Endothelial cell of umbilical vein (primary cell): ENCODE data around the gene PCDHGC3. TPM values are rescaled to one million over a fixed set of nuclear protein-coding genes. Genes with fewer than 3 reads are reported as not detected.

ENCODE experiments used
- BruUV-seq: library from RNA; stranded (reverse); fragments of 400-500 nt; replicated peaks from 2 replicates; lab custom pipeline; 2021; lab: Mats Ljungman, UMichigan
- CTCF ChIA-PET: fragments of 300-600, 350-600 bp; sonication (Branson Sonifier 250); formaldehyde crosslinking; loops from one replicate; lab custom pipeline; 2021; ENCODE audit warnings: antibody characterized with exemption, inconsistent platforms; lab: Charles Lee
- POLR2A ChIA-PET: fragments of 300-600, 350-600 bp; sonication (Branson Sonifier 250); formaldehyde crosslinking; loops from one replicate; lab custom pipeline; 2021; ENCODE audit warnings: antibody characterized with exemption, inconsistent platforms; lab: Charles Lee
- DNase-seq: peaks from one replicate; pipeline ENCODE4 v3.0.0-alpha.2; 2011; ENCODE audit warnings: low read depth, low spot score
- FAIRE-seq: peaks from 2 replicates; lab custom pipeline; 2011; peaks lifted over from hg19 to GRCh38; lab: Jason Lieb, UNC
- H2AFZ ChIP-seq: 2 replicates; pipeline ENCODE4 v1.6.0; 2012; ENCODE audit warnings: low read depth, low read length, control low read depth, inconsistent platforms
- H3K27ac ChIP-seq: 2 replicates; pipeline ENCODE4 v1.5.1; 2011; ENCODE audit warnings: low read depth, mild to moderate bottlenecking, control low read depth, low read length, moderate library complexity; ENCODE audit not compliant: insufficient read depth
- H3K27me3 ChIP-seq, 2 experiments: 2 replicates each; pipeline versions ENCODE4 v1.6.0 to v1.6.1; 2011; ENCODE audit warnings: low read length in 2 of 2, mixed read lengths in 1 of 2; ENCODE audit not compliant: control insufficient read depth in 2 of 2, insufficient read depth in 2 of 2
- H3K36me3 ChIP-seq, 2 experiments: 2 replicates in 1 of 2; 3 replicates in 1 of 2; pipeline ENCODE4 v1.5.1; 2011; ENCODE audit warnings: low read length in 2 of 2, mild to moderate bottlenecking in 1 of 2, moderate library complexity in 1 of 2; ENCODE audit not compliant: control insufficient read depth in 2 of 2, insufficient read depth in 2 of 2; ENCODE audit errors: extremely low read depth in 1 of 2
- H3K4me1 ChIP-seq: 3 replicates; pipeline ENCODE4 v1.5.1; 2011; ENCODE audit warnings: mild to moderate bottlenecking, low read length; ENCODE audit not compliant: control insufficient read depth, insufficient read depth; ENCODE audit errors: extremely low read depth
- H3K4me2 ChIP-seq: 2 replicates; pipeline ENCODE4 v1.6.1; 2011; ENCODE audit warnings: low read length, control low read depth, mixed read lengths; ENCODE audit not compliant: insufficient read depth
- H3K4me3 ChIP-seq, 3 experiments: fragments of 200-600 bp in 1 of 3; sonication (generic), shearing (Covaris generic) in 1 of 3; replicated peaks in 1 of 3; 2 replicates each; pipeline ENCODE4 v1.5.1; 2011 to 2016; ENCODE audit warnings: control low read depth in 3 of 3, low read length in 3 of 3, mild to moderate bottlenecking in 2 of 3, inconsistent platforms in 1 of 3, low read depth in 1 of 3, moderate library complexity in 1 of 3; ENCODE audit not compliant: insufficient read depth in 1 of 3
- H3K79me2 ChIP-seq: 2 replicates; pipeline ENCODE4 v1.6.0; 2012; ENCODE audit warnings: low read length, inconsistent platforms; ENCODE audit not compliant: control insufficient read depth, insufficient read depth
- H3K9ac ChIP-seq: replicated peaks from 2 replicates; pipeline ENCODE3; 2011; ENCODE audit warnings: low read length, control low read depth; ENCODE audit not compliant: insufficient read depth; ENCODE audit errors: extremely low read depth
- H3K9me1 ChIP-seq: replicated peaks from 3 replicates; pipeline ENCODE4 v1.6.0; 2011; ENCODE audit warnings: mild to moderate bottlenecking, low read length; ENCODE audit not compliant: control insufficient read depth, insufficient read depth; ENCODE audit errors: extremely low read depth
- H3K9me3 ChIP-seq: replicated peaks from 2 replicates; pipeline ENCODE4 v1.5.1; 2012; ENCODE audit warnings: low read length, inconsistent platforms; ENCODE audit not compliant: control insufficient read depth, insufficient read depth
- H4K20me1 ChIP-seq: replicated peaks from 2 replicates; pipeline ENCODE3; 2011; ENCODE audit warnings: mild to moderate bottlenecking, low read length; ENCODE audit not compliant: control insufficient read depth, insufficient read depth; ENCODE audit errors: extremely low read depth
- CTCF ChIP-seq, 2 donors: IDR thresholded peaks; 1 replicate in 1 of 2; 2 replicates in 1 of 2; pipeline ENCODE4 v1.5.1; 2011; ENCODE audit warnings: low read length in 2 of 2, mild to moderate bottlenecking in 2 of 2, moderate library complexity in 2 of 2, control low read depth in 1 of 2, inconsistent platforms in 1 of 2, low read depth in 1 of 2; ENCODE audit not compliant: insufficient read depth in 1 of 2; ENCODE audit errors: extremely low read depth in 1 of 2
- EZH2 ChIP-seq: IDR thresholded peaks from 2 replicates; pipeline ENCODE4 v1.6.1; 2012; ENCODE audit warnings: borderline replicate concordance, low read depth, mild to moderate bottlenecking, moderate library complexity, low read length, inconsistent platforms; ENCODE audit not compliant: severe bottlenecking
- FOS ChIP-seq: IDR thresholded peaks from 2 replicates; pipeline ENCODE4 v1.6.1; 2011; ENCODE audit warnings: mild to moderate bottlenecking, low read length, moderate library complexity, borderline replicate concordance; ENCODE audit not compliant: insufficient read depth
- GATA2 ChIP-seq: IDR thresholded peaks from 2 replicates; pipeline ENCODE4 v1.7.0; 2011; ENCODE audit warnings: low read depth, mild to moderate bottlenecking, moderate library complexity, mixed read lengths, low read length; ENCODE audit not compliant: insufficient read length, insufficient read depth
- JUN ChIP-seq: IDR thresholded peaks from 2 replicates; pipeline ENCODE4 v1.6.1; 2011; ENCODE audit warnings: borderline replicate concordance, low read depth; ENCODE audit not compliant: insufficient read length, insufficient read depth
- MAX ChIP-seq: IDR thresholded peaks from 2 replicates; pipeline ENCODE4 v1.6.1; 2011; ENCODE audit not compliant: insufficient read depth, insufficient read length
- MYC ChIP-seq: IDR thresholded peaks from one replicate; pipeline ENCODE4 v1.6.1; 2011; ENCODE audit warnings: mild to moderate bottlenecking, low read depth, low read length
- POLR2A ChIP-seq: IDR thresholded peaks from 2 replicates; pipeline ENCODE4 v1.6.1; 2012; ENCODE audit warnings: low read depth, mild to moderate bottlenecking, control low read depth, low read length
- POLR2AphosphoS5 ChIP-seq: IDR thresholded peaks from 2 replicates; pipeline ENCODE4 v1.6.1; 2012; ENCODE audit warnings: low read depth, mild to moderate bottlenecking, control low read depth, low read length, moderate library complexity; ENCODE audit not compliant: insufficient read depth
- dilution Hi-C: fragments of 300-500 bp; cut with MboI; formaldehyde crosslinking; loops from one replicate; pipeline ENCODE4 v1.15.0; 2019; ENCODE audit warnings: low sequenced_read_pairs; ENCODE audit not compliant: extremely low pct_ligation_motif_present
- intact Hi-C: fragments of 100-400 bp; cut with micrococcal nuclease; formaldehyde crosslinking; loops from one replicate; pipeline ENCODE4 v1.10.0; 2022
- polyA plus RNA-seq, 4 experiments: library from polyadenylated mRNA; depleted of rRNA in 3 of 4; stranded (reverse) in 3 of 4; unstranded in 1 of 4; fragments of >200 nt; gene quantifications; 2 replicates each; pipeline versions ENCODE4 v1.2.1 to v1.2.3, GENCODE V29; 2011 to 2012; ENCODE audit warnings: missing spikeins in 1 of 4
- total RNA-seq: library from RNA; stranded (reverse); gene quantifications from 2 replicates; pipeline ENCODE4 v1.2.3, GENCODE V29; 2021

PCDHGC3 gene
- total and polyA plus RNA-seq, 2 donors (not counting 3 experiments of a cell fraction or from before 2014, with no cell fraction given): 9.2 to 36.1 TPM

- Histone ChIP-seq H3K36me3 (no peaks in the 10 kb centered on the region), H3K27ac (no peak overlapping the region), H3K4me1 (peaks cover 7% of the 10 kb centered on the region), H3K4me2 (peak overlapping the region; percentile 82), H3K9ac (no peak overlapping the region), H3K9me1 (no peaks in the 10 kb centered on the region), H4K20me1 (no peaks in the 10 kb centered on the region), H3K79me2 (no peaks in the 10 kb centered on the region), H3K9me3 (no peaks in the 10 kb centered on the region), H3K27me3 (peaks cover 0 to 5% of the 10 kb centered on the region in 2 experiments), H3K4me3 (peak overlapping the region in 2 of 3 experiments; percentile 50 to 70), H2AFZ (no peak overlapping the region)
- no peak for TF ChIP-seq MAX
- TF ChIP-seq EZH2: peak; percentile 58
- FAIRE-seq: no peak
- dilution Hi-C loops (no loop called here), intact Hi-C loops (loop anchor here (2.0 kb wide), 1 partner anchor 56 kb away; the partner anchor contains the start of gene PCDHGA11)
- BruUV-seq: no TSS peak
- POLR2A ChIA-PET: interaction anchor here (0.9 kb wide), 1 partner anchor 81 kb away, joined by 3 read pairs; no protein-coding TSS in a partner anchor
- no peak for DNase-seq
- CTCF ChIA-PET: interaction anchor here (0.8 to 3.4 kb wide), 14 partner anchors 8 to 87 kb away, joined by 4 to 66 read pairs (median 12); partner anchors contain the start of genes PCDHGA11, PCDHGA12, PCDHGB6 and PCDHGB7
Observed at GRCh38 chr5:141477044-141477575, 1.3 kb downstream of the PCDHGC3 start.

GRCh38 chr5:141477815-141478214, 2.0 kb downstream of the PCDHGC3 start:
- Histone ChIP-seq H3K4me1 (peaks cover 7% of the 10 kb centered on the region), H3K9ac (no peak overlapping the region), H3K4me2 (no peak overlapping the region), H4K20me1 (no peaks in the 10 kb centered on the region), H3K4me3 (no peak overlapping the region), H3K36me3 (no peaks in the 10 kb centered on the region), H3K9me3 (no peaks in the 10 kb centered on the region), H3K79me2 (no peaks in the 10 kb centered on the region), H3K27me3 (peaks cover 0 to 5% of the 10 kb centered on the region in 2 experiments), H3K27ac (no peak overlapping the region), H2AFZ (no peak overlapping the region), H3K9me1 (no peaks in the 10 kb centered on the region)
- ChIA-PET CTCF (interaction anchor here (0.6 to 3.4 kb wide), 4 partner anchors 36 to 80 kb away, joined by 3 to 64 read pairs (median 5); partner anchors contain the start of gene PCDHGA12), POLR2A (no interaction called here)
- dilution Hi-C loops: no loop called here
- no TSS peak for BruUV-seq
- TF ChIP-seq MAX (no peak), POLR2AphosphoS5 (no peak), JUN (no peak), EZH2 (no peak), CTCF (IDR thresholded peaks at IDR 0.05; ENCODE audit: extremely low read depth in 1 of 2, insufficient read depth in 1 of 2, low read depth in 1 of 2, low read length in 2 of 2) (no peak), GATA2 (no peak), FOS (no peak), POLR2A (no peak), MYC (no peak)
- DNase-seq (no peak), FAIRE-seq (no peak)
- intact Hi-C loops: loop anchor here (2.0 kb wide), 1 partner anchor 57 kb away; the partner anchor contains the start of gene PCDHGA11
